GM18951 (cell line): ENCODE measurements around the gene PDE4D.
"Not testable (repeated sequence)": the region's sequence is repeated elsewhere in the genome, so short reads cannot be mapped to it uniquely, and the experiment has no call there.

Experiments used
- POLR2A ChIP-seq: IDR thresholded peaks from 4 replicates; pipeline ENCODE4 v1.6.1; 2011; ENCODE audit warnings: mild to moderate bottlenecking; ENCODE audit not compliant: insufficient read length, insufficient read depth; ENCODE audit errors: extremely low read depth
- in situ Hi-C: fragments of 300-500 bp; cut with MboI; formaldehyde crosslinking; loops from one replicate; pipeline ENCODE4 v1.12.0; 2022; ENCODE audit warnings: low sequenced_read_pairs, mixed read lengths, inconsistent platforms; ENCODE audit not compliant: unreplicated experiment

The PDE4D gene

DNA sequence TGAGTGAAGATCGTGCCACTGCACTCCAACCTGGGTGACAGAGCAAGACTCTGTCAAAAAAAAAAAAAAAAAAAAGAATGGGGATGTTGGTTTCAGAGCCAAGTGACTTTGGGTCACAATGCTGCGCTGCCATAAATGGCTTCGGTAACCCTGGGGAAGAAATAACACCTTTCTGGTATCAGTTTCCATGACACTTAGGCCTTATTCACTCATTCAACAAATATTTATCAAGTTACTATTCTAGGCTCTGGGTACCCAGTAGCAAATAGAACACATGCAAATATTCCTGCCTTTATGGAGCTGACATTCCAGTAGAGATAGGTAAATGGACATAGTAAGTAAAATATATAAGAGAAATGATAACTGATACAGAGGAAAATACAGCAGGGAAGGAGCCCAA, 454.2 kb downstream of the PDE4D start:
- in situ Hi-C loops: no loop called here
- TF ChIP-seq POLR2A: no peak

DNA sequence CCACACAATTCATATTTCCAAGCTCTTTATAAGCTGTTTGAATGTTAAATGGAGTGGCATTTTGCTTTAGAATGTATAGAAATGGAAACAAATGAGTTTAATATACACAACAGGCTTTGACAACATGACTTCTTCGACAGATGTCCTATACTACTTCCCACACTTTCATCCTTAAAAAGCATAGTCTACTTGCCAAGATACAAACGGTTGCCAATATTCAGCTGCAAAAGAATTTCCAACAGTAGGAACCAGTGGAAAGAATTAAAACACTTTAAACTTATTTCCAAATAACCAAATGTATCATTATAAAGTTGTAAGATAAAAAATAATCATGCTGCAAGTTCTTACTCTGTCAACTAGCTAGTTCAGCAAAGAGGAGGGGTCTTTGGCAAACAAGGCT, 456.4 kb downstream of the PDE4D start:
- no peak for TF ChIP-seq POLR2A
- in situ Hi-C loops: no loop called here

DNA sequence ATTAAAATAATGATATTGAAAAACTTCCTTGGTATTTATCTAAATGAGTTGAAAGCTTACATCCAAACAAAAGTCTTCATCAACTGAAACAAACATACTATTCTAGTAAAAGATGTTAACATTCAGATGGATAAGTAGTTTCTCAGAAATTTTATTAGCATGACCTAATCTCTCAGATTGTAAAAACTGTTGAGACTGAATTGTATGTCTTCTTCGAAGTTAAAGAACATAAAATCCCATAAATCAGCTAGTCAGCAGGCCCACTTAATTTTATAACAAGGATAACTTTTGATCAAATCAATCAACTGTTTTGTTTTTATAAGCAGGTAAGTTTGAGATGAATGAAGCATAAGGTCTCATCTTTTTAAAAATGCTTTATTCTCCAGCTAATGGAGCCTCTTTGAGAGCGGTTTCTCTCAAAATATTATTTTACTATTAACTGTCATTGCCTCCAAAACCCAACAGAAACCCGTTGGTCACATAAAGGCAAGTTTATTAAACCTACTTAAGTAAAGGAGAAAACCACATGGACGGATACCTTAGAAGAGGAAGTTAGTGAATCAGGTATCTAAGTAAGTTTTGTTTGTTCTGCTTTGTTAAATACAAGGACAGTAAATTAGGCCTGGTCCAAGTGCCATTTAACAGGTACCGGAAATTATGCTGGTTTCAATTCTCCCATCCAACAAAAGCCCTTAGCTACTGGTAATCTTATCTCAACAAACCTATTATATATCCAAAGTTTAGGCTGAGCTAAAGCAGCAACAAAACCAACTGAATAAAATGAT, 457.0 kb downstream of the PDE4D start:
- in situ Hi-C loops: no loop called here
- no peak for TF ChIP-seq POLR2A

DNA sequence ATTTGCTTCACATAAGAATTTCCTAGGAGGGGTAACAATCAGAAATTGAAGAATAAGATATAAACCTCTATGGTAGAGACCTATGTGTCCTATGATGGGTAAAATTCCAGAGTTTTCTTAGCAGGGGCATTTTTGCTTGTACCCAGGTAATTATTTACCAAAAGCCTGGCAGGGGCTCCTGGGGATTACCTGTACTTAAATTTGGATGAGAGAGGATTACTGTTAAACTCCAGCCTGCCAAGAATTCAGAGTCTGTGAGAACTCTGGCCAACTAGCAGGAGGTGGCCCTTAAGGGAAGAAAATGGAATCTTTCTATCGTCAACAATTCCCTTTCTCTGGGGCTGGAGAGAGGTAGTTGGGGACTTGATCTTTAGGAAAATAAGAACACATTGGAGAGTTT, 460.4 kb downstream of the PDE4D start:
- in situ Hi-C loops: no loop called here

DNA sequence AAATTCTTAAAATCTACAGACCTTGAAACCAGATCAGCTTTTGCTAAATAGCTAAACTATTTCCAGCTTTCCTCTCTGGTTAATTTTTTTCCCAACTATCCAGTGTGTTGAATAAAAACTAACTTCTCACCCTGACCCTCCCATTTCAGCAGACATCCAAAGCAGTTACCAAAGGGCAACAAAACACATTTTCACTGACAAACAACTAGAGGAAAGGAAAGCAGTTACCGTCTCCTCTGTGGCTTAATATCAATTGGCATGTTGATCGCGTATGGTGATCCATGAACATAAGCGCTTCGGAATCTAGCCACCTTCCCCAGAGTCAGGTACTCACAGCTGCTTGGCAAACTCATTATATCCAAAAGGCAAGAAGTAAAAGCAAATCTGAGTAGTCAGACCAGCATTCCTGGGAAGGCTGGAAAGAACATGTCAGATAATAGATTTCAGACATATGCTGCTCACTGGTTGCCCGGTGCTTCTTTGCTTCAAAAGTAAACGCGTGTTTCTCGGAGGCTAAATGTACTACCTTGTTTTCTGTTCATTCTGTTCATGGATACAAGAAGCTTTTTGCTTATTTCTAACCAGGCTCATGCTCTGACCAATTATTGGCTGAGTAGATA, 463.4 kb downstream of the PDE4D start:
- in situ Hi-C loops: no loop called here
- TF ChIP-seq POLR2A: no peak

More for the DNA sequence above, 460.4 kb downstream of the PDE4D start:
- no peak for TF ChIP-seq POLR2A

DNA sequence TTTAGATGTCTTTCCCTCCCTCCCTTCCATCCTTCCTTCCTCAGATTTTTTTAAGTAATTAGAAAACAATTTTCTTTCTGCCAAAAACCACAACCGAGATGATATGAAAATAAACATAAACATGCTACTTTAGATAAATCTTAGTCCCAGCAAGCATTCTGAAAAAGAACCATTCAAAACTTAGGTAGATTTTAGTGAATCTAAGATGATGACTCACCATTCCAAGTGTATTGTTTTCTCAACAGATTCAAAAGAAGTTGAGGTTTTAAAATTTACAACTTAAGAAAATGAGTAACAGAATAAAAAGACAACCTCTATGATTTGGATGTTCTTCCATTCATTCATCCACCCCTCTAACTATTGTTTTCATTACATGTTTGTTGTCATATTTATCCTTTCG, 465.1 kb downstream of the PDE4D start:
- no peak for TF ChIP-seq POLR2A
- in situ Hi-C loops: no loop called here

DNA sequence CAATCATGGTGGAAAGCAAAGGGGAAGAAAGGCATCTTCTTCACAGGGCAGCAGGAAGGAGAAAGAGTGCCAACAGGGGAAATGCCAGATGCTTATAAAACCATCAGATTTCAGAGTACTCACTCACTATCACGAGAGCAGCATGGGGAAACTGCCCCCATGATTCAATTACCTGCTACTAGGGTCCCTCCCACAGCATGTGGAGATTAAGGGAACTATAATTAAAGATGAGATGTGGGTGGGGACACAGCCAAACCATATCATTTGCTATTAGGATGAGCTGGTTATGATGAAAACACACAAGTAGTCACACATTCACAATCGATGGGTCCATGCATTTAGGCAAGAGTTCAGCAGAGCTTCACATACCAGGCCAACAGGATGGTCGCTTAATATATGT, 469.0 kb downstream of the PDE4D start:
- in situ Hi-C loops: no loop called here
- no peak for TF ChIP-seq POLR2A

DNA sequence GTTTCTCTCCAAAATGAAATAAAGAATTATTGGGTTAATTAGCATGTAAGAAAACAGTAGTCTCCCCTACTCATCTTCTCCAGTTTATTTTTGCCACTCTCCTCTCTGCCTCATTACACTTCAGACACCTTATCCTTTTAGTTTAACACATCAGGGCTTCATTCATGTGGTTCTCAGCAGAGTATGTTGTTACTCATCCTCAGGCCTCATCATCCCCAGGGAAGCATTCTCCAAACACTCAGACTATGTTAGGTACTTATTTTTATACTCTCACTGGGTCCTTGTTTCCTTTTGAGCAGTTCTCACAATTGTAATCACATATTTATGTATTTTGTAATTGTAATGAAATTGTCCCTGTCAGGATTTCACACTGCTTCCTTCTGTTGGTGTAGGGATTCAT, 470.5 kb downstream of the PDE4D start:
- in situ Hi-C loops: no loop called here
- TF ChIP-seq POLR2A: no peak

DNA sequence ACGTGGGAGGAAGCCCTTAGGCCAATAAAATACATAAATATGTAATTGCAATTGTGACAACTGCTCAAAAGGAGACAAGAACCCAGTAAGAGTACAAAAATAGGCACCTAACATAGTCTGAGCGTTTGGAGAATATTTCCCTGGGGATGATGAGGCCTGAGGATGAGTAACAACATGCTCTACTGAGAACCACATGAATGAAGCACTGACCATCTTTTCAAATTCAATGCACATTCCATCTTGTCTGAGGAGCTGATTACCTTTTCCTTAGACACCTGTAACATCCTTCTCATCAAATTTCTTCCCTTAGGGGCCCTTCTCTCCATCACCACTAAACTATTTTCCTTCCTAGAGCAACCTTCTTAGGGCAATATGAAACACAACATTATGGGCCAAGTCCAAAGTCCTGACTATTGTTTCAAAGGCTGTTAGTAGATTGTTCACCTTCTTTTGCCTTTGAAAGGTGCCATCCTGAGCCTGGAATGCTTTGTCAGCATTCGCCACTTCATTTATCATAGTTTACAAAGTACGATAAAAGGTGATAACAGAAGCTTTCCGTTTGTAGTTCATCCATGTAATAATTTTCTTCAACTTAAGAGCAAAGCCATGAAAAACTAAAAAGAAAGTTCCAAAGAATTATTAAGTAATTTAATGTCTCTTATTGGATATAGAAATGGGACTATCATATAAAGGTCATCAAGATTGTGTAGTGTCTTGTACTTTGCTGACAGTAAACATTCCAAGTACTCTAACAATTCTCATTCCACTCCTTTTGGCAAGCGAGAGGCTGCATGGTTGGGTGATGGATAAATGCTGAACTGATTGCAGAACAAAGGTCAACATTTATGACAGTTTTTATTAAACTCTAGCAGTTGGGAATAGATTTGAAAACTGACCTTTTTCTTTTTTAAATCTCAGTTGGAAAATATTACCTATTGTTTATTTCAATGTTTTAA, 471.3 kb downstream of the PDE4D start:
- in situ Hi-C loops: no loop called here
- no peak for TF ChIP-seq POLR2A

DNA sequence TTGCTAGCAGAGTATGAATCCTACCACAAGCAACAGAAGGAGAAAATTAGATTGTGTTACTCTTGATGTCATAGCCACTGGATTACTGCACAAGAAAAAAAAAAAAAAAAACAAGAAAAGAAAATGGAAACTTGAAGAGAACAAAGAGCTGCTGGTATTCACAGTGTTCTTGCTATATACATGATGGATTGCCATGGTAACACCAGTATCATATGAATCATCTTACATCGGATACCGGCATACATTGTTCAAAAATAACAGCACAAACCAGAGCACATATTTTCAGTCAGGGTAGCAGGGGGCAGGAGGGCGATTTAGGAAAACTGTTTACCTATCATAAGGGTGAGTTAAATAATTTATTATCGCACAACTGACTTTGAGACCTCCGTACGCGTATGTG, 472.9 kb downstream of the PDE4D start:
- TF ChIP-seq POLR2A: no peak
- in situ Hi-C loops: no loop called here

DNA sequence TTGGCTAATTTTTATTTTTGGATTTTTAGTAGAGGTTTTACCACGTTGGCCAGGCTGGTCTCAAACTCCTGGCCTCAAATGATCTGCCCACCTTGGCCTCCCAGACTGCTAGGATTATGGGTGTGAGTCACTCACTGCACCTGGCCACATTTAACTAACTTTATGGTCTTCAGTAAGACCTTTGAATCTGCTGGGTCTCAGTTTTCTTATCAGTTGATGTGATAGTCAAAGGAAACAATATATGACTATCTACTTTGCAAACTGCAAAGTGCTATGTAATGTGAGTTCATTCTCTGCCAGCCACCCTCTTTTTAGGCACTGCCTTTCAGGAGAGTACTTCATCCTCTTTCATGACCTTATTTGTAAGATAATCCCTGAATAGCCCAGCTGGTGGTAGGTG, 474.7 kb downstream of the PDE4D start:
- in situ Hi-C loops: no loop called here

DNA sequence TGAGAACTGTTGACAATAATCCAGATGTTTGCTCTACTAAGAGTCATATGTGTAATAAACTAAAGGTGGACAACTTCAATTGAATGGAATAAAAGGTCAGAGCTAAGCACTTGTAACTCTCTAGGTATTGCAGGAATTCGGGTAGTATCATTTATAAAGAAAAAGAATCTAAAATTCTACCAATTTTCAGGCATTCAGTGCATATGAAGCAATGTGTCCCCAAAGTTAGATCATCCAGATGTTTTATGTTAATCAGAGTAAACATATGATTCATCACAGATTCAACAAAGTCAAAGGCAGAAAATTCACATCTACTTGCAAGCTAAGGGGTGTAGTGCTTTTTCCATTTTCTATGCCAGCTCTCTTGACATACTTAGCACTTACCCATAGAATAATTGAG, 477.1 kb downstream of the PDE4D start:
- TF ChIP-seq POLR2A: no peak
- in situ Hi-C loops: no loop called here

More for the DNA sequence above, 474.7 kb downstream of the PDE4D start:
- no peak for TF ChIP-seq POLR2A

DNA sequence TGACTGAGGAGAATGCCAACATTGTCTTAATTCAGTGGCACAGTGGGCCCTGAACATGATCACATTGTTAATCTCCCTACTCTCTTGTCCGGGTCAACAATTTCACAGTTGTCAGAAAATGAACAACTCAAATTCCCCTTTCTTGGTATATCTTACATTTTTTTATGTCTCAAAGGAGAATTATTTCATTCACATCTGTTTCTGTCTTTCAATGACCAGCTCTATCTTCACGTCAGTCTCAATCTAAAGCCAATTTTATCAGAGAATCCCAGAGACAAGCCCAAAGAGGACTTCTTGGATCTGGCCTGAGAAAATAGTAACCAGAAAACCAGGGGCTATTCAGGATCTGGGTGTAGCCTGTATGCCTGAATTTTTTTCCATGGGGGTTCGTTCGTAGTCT, 477.5 kb downstream of the PDE4D start:
- TF ChIP-seq POLR2A: no peak
- in situ Hi-C loops: no loop called here

DNA sequence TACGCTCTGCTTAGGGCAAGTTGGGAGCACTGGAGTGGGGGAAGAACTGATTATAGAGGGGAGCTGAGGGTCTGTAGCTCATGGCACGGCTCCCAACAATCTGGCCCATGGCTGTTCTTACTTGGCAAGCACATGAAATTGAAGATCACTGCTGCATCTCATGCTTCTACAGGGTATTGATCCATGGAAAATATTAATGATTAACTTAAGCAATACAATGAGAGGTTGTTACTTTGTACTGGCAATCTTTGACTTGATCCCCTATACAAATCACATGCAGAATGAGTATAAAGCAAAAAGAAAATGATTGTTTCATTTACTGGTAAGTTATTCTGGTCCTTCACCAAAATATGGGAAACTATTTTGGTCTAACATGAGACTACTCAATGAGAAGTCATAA, 481.1 kb downstream of the PDE4D start:
- TF ChIP-seq POLR2A: no peak

DNA sequence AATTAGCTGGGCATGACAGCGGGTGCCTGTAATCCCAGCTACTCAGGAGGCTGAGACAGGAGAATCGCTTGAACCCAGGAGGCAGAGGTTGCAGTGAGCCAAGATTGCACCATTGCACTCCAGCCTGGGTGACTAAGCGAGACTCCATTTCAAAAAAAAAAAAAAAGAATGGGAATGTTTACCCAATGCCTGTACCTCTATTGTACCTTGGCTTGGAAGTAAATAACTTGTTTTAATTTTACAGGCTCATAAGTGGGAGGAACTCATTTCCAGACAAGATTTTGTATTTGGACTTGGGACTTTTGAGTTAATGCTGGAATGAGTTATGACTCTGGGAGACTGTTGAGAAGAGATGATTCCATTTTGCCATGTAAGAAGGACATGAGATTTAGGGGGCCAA, 484.5 kb downstream of the PDE4D start:
- in situ Hi-C loops: not testable (repeated sequence)

More for the DNA sequence above, 481.1 kb downstream of the PDE4D start:
- in situ Hi-C loops: no loop called here
